GM12878 (cell line): ENCODE measurements around the gene EDC4.

ENCODE experiments used
- CTCF ChIP-seq, 3 experiments: IDR thresholded peaks in 2 of 3; conservative IDR thresholded peaks in 1 of 3; 2 replicates each; pipeline ENCODE4 v1.5.1; 2011; ENCODE audit warnings: low read depth in 3 of 3, low read length in 3 of 3, mild to moderate bottlenecking in 3 of 3, control low read depth in 2 of 3, moderate library complexity in 2 of 3, inconsistent platforms in 1 of 3, mixed read lengths in 1 of 3; ENCODE audit not compliant: control insufficient read depth in 2 of 3, insufficient read depth in 1 of 3; ENCODE audit errors: extremely low read depth in 1 of 3
- EZH2 ChIP-seq: IDR thresholded peaks from 2 replicates; pipeline ENCODE4 v1.6.1; 2012; ENCODE audit warnings: low read depth, mild to moderate bottlenecking, control low read depth, inconsistent platforms, low read length, borderline replicate concordance; ENCODE audit not compliant: control insufficient read depth
- GABPA ChIP-seq: IDR thresholded peaks from 2 replicates; pipeline ENCODE4 v1.6.1; 2014; ENCODE audit warnings: antibody characterized with exemption, low read depth, mild to moderate bottlenecking, inconsistent platforms
- IRF5 ChIP-seq: fragments of 450-650 bp; IDR thresholded peaks from 2 replicates; pipeline ENCODE4 v1.6.1; 2017; ENCODE audit warnings: borderline replicate concordance
- MAX ChIP-seq: IDR thresholded peaks from 2 replicates; pipeline ENCODE4 v1.6.1; 2012; ENCODE audit warnings: low read depth, low read length, improper control_type of control experiment
- POLR2A ChIP-seq: IDR thresholded peaks from 2 replicates; pipeline ENCODE4 v1.6.1; 2011; ENCODE audit warnings: low read depth, mild to moderate bottlenecking, low read length
- POLR2AphosphoS5 ChIP-seq: IDR thresholded peaks from 2 replicates; pipeline ENCODE4 v1.6.1; 2011; ENCODE audit warnings: mild to moderate bottlenecking, low read length, inconsistent platforms
- RAD21 ChIP-seq: IDR thresholded peaks from 2 replicates; pipeline ENCODE4 v1.6.1; 2011; ENCODE audit warnings: mild to moderate bottlenecking, low read depth, low read length, moderate library complexity; ENCODE audit not compliant: insufficient read depth
- SIN3A ChIP-seq: IDR thresholded peaks from 2 replicates; pipeline ENCODE4 v1.6.1; 2012; ENCODE audit warnings: low read depth, low read length, improper control_type of control experiment
- SMAD5 ChIP-seq: IDR thresholded peaks from 2 replicates; pipeline ENCODE4 v1.6.1; 2016; ENCODE audit warnings: antibody characterized with exemption, low read depth
- TARDBP ChIP-seq: IDR thresholded peaks from 2 replicates; pipeline ENCODE4 v1.6.1; 2016; ENCODE audit warnings: borderline replicate concordance

- peak; percentile 25 to 43 (median 39); a peak in 5 of 6 replicates for TF ChIP-seq CTCF (IDR thresholded peaks at IDR 0.05 in 2 of 3, conservative IDR thresholded peaks at IDR 0.05 in 1 of 3; ENCODE audit: control insufficient read depth in 2 of 3, extremely low read depth in 1 of 3, insufficient read depth in 1 of 3, low read depth in 3 of 3, low read length in 3 of 3)
- no peak for TF ChIP-seq SIN3A
- no peak for TF ChIP-seq POLR2AphosphoS5
- TF ChIP-seq EZH2 = no peak
- 0 out of 2 replicates have a peak, but pooled peaks have one; percentile 20 for TF ChIP-seq MAX
- TF ChIP-seq SMAD5 = no peak
- 0 out of 2 replicates have a peak, but pooled peaks have one; percentile 14 for TF ChIP-seq RAD21
- TF ChIP-seq POLR2A = peak; percentile 33; the same call in 1 of the 2 replicates
- no peak for TF ChIP-seq GABPA
- TF ChIP-seq IRF5 = no peak
- no peak for TF ChIP-seq TARDBP
Observed at GRCh38 chr16:67842509-67843342, 30.1 kb upstream of the EDC4 start.
